Smooth muscle cell (in vitro differentiated cells): ENCODE data around the gene PRRT2. TPM values are rescaled to one million over a fixed set of nuclear protein-coding genes. Genes with fewer than 3 reads are reported as not detected.

Experiments
- DNase-seq: peaks from one replicate; lab custom pipeline; 2025; ENCODE audit not compliant: unreplicated experiment; lab: John Stamatoyannopoulos, UW
- H2AFZ ChIP-seq: fragments of 200-600 bp; sonication (generic); 2 replicates; pipeline ENCODE4 v1.6.0; 2016; ENCODE audit warnings: antibody characterized with exemption, low read depth, mild to moderate bottlenecking
- H3F3A ChIP-seq: fragments of 200-600 bp; sonication (generic); 2 replicates; pipeline ENCODE4 v1.6.0; 2017; ENCODE audit warnings: antibody characterized with exemption, low read depth
- H3K27ac ChIP-seq: fragments of 200-600 bp; sonication (generic); 2 replicates; pipeline ENCODE4 v1.5.1; 2016; ENCODE audit warnings: low read depth, mild to moderate bottlenecking
- H3K27me3 ChIP-seq: fragments of 200-600 bp; sonication (generic); 2 replicates; pipeline ENCODE4 v1.6.1; 2016; ENCODE audit warnings: low read depth, mild to moderate bottlenecking
- H3K36me3 ChIP-seq: fragments of 200-600 bp; sonication (generic); 2 replicates; pipeline ENCODE4 v1.5.1; 2016; ENCODE audit warnings: low read depth
- H3K4me1 ChIP-seq: fragments of 200-600 bp; sonication (generic); 2 replicates; pipeline ENCODE4 v1.5.1; 2016; ENCODE audit warnings: low read depth
- H3K4me2 ChIP-seq: fragments of 200-600 bp; sonication (generic); 2 replicates; pipeline ENCODE4 v1.6.0; 2016; ENCODE audit warnings: mild to moderate bottlenecking
- H3K4me3 ChIP-seq: fragments of 200-600 bp; sonication (generic); 2 replicates; pipeline ENCODE4 v1.5.1; 2016; ENCODE audit warnings: mild to moderate bottlenecking
- H3K79me2 ChIP-seq: fragments of 200-600 bp; sonication (generic); 2 replicates; pipeline ENCODE4 v1.6.0; 2016; ENCODE audit warnings: low read depth, mild to moderate bottlenecking
- H3K9ac ChIP-seq: fragments of 200-600 bp; sonication (generic); 2 replicates; pipeline ENCODE4 v1.6.0; 2016; ENCODE audit warnings: low read depth
- H3K9me3 ChIP-seq: fragments of 200-600 bp; sonication (generic); replicated peaks from 2 replicates; pipeline ENCODE4 v1.5.1; 2016; ENCODE audit warnings: low read depth
- H4K20me1 ChIP-seq: fragments of 200-600 bp; sonication (generic); 2 replicates; pipeline ENCODE4 v1.6.0; 2016; ENCODE audit warnings: low read depth
- CTCF ChIP-seq: fragments of 200-600 bp; sonication (generic); IDR thresholded peaks from 2 replicates; pipeline ENCODE4 v1.5.1; 2017; ENCODE audit warnings: borderline replicate concordance, mild to moderate bottlenecking, antibody characterized with exemption; ENCODE audit not compliant: insufficient read depth, poor library complexity, severe bottlenecking
- WGBS: methylation state at CpG from one replicate; pipeline ENCODE4 v1.1.7; 2016; ENCODE audit warnings: low lambda C conversion rate; 5-methylcytosine and 5-hydroxymethylcytosine counted together
- polyA plus RNA-seq: library from polyadenylated mRNA; unstranded; fragments of >200 nt; fragmentation: Nextera tagmentation; extraction: Ambion mirVana; gene quantifications from 2 replicates; pipeline ENCODE4 v1.2.1, GENCODE V29; 2016
- small RNA-seq: library from RNA; depleted of rRNA; stranded (forward); fragments of <200 nt; gene quantifications from one replicate; pipeline ENCODE3, GENCODE V24; 2014
- total RNA-seq: library from RNA; depleted of rRNA; stranded (reverse); fragments of >200 nt; gene quantifications from 2 replicates; pipeline ENCODE4 v1.2.3, GENCODE V29; 2014

Gene PRRT2
- total and polyA plus RNA-seq, 2 experiments from 2014 or later = 12.2 TPM

GRCh38 chr16:29862884-29863668, 51.1 kb downstream of the PRRT2 start, which contains the start of gene CDIPT:
Gene CDIPT, minus strand, starts transcription at chr16:29863226. Its CDS starts 369 bp downstream, at chr16:29862857.
- Histone ChIP-seq H3K4me1 (peaks cover 15% of the 10 kb centered on the region), H3F3A (no peaks in the 10 kb centered on the region), H3K27ac (peak within 1 kb of the TSS; percentile 90), H4K20me1 (no peaks in the 10 kb centered on the region), H3K79me2 (peaks cover 15% of the 10 kb centered on the region), H2AFZ (peak within 1 kb of the TSS; percentile 73), H3K4me2 (peak within 1 kb of the TSS; percentile 83), H3K9me3 (no peaks in the 10 kb centered on the region), H3K36me3 (no peaks in the 10 kb centered on the region), H3K9ac (peak within 1 kb of the TSS; percentile 94), H3K4me3 (peak within 1 kb of the TSS; percentile 73), H3K27me3 (no peaks in the 10 kb centered on the region)
- DNase-seq = peak; percentile 44
- under 1% methylated on average over 36 of the region's 57 CpGs for WGBS
- TF ChIP-seq CTCF = peak; percentile 38

GRCh38 chr16:29863669-29863984, 51.6 kb downstream of the PRRT2 start:
- 33% methylated on average over 16 of the region's 16 CpGs for whole genome bisulfite sequencing
- H3K9me3 ChIP-seq = no peaks in the 10 kb centered on the region
- H3K9ac ChIP-seq = no peak overlapping the region
- no peaks in the 10 kb centered on the region for H3K27me3 ChIP-seq
- H2AFZ ChIP-seq = peak overlapping the region; percentile 43
- H3F3A ChIP-seq = no peaks in the 10 kb centered on the region
- no peak for DNase-seq
- TF ChIP-seq CTCF = no peak
- H3K79me2 ChIP-seq = peaks cover 15% of the 10 kb centered on the region
- no peaks in the 10 kb centered on the region for H4K20me1 ChIP-seq
- H3K27ac ChIP-seq = peak overlapping the region; percentile 90
- H3K4me2 ChIP-seq = peak overlapping the region; percentile 83
- H3K4me3 ChIP-seq = peak overlapping the region; percentile 73
- H3K36me3 ChIP-seq = no peaks in the 10 kb centered on the region
- H3K4me1 ChIP-seq = peaks cover 15% of the 10 kb centered on the region

GRCh38 chr16:29864205-29864604, 52.2 kb downstream of the PRRT2 start:
- Histone ChIP-seq H3K36me3 (no peaks in the 10 kb centered on the region), H3F3A (no peaks in the 10 kb centered on the region), H3K9ac (no peak overlapping the region), H3K4me1 (peaks cover 15% of the 10 kb centered on the region), H3K27ac (no peak overlapping the region), H3K4me3 (no peak overlapping the region), H3K27me3 (no peaks in the 10 kb centered on the region), H3K4me2 (no peak overlapping the region), H3K79me2 (peaks cover 15% of the 10 kb centered on the region), H4K20me1 (no peaks in the 10 kb centered on the region), H2AFZ (peak overlapping the region; percentile 43), H3K9me3 (no peaks in the 10 kb centered on the region)
- WGBS = 97% methylated on average over 7 of the region's 9 CpGs
- no peak for DNase-seq
- TF ChIP-seq CTCF = no peak

Small RNA genes within 50 kb of the gene (small RNA-seq; reads per million reads assigned to genes)
- gene AC009133.6 = not detected
- not detected for gene AC120114.4

Other genes with a start within 250 kb of the PRRT2 start
- not detected in 2 replicates for gene SPN, start 148.9 kb upstream of the PRRT2 start, total RNA-seq
- gene SPN, start 148.9 kb upstream of the PRRT2 start, polyA plus RNA-seq = not detected in 2 replicates
- gene QPRT, start 133.0 kb upstream of the PRRT2 start, total RNA-seq = 67.4 and 69.6 TPM in 2 replicates
- gene QPRT, start 133.0 kb upstream of the PRRT2 start, polyA plus RNA-seq = 152 and 196 TPM in 2 replicates
- gene C16orf54, start 66.2 kb upstream of the PRRT2 start, total RNA-seq = not detected in 2 replicates
- gene C16orf54, start 66.2 kb upstream of the PRRT2 start, polyA plus RNA-seq = not detected in 2 replicates
- gene ZG16, start 33.9 kb upstream of the PRRT2 start, total RNA-seq = not detected in 2 replicates
- gene ZG16, start 33.9 kb upstream of the PRRT2 start, polyA plus RNA-seq = not detected in 2 replicates
- gene KIF22, start 21.4 kb upstream of the PRRT2 start, total RNA-seq = 16.0 and 19.8 TPM in 2 replicates
- gene KIF22, start 21.4 kb upstream of the PRRT2 start, polyA plus RNA-seq = 33.5 and 35.7 TPM in 2 replicates
- 77.2 and 104 TPM in 2 replicates for gene MAZ, start 5.7 kb upstream of the PRRT2 start, total RNA-seq
- 215 and 229 TPM in 2 replicates for gene MAZ, start 5.7 kb upstream of the PRRT2 start, polyA plus RNA-seq
- gene PAGR1, start 4.0 kb downstream of the PRRT2 start, total RNA-seq = 15.6 and 21.1 TPM in 2 replicates
- 34.5 and 44.8 TPM in 2 replicates for gene PAGR1, start 4.0 kb downstream of the PRRT2 start, polyA plus RNA-seq
- 47.5 and 57.4 TPM in 2 replicates for gene MVP, start 8.3 kb downstream of the PRRT2 start, total RNA-seq
- gene MVP, start 8.3 kb downstream of the PRRT2 start, polyA plus RNA-seq = 110 and 123 TPM in 2 replicates
- gene CDIPT, start 51.0 kb downstream of the PRRT2 start, total RNA-seq = 61.4 and 63.2 TPM in 2 replicates
- gene CDIPT, start 51.0 kb downstream of the PRRT2 start, polyA plus RNA-seq = 90.7 and 118 TPM in 2 replicates
- gene SEZ6L2, start 87.4 kb downstream of the PRRT2 start, total RNA-seq = 23.8 and 178 TPM in 2 replicates
- 37.5 and 46.1 TPM in 2 replicates for gene SEZ6L2, start 87.4 kb downstream of the PRRT2 start, polyA plus RNA-seq
- gene ASPHD1, start 88.3 kb downstream of the PRRT2 start, total RNA-seq = 4.1 and 7.1 TPM in 2 replicates
- 26.1 and 28.8 TPM in 2 replicates for gene ASPHD1, start 88.3 kb downstream of the PRRT2 start, polyA plus RNA-seq
- 8.0 and 16.3 TPM in 2 replicates for gene KCTD13, start 114.0 kb downstream of the PRRT2 start, total RNA-seq
- gene KCTD13, start 114.0 kb downstream of the PRRT2 start, polyA plus RNA-seq = 23.6 and 30.5 TPM in 2 replicates
- 99.2 and 107 TPM in 2 replicates for gene TMEM219, start 149.9 kb downstream of the PRRT2 start, total RNA-seq
- gene TMEM219, start 149.9 kb downstream of the PRRT2 start, polyA plus RNA-seq = 176 and 186 TPM in 2 replicates
- 26.2 and 26.8 TPM in 2 replicates for gene TAOK2, start 161.7 kb downstream of the PRRT2 start, total RNA-seq
- 26.0 TPM in 2 replicates for gene TAOK2, start 161.7 kb downstream of the PRRT2 start, polyA plus RNA-seq
- 11.3 and 17.0 TPM in 2 replicates for gene HIRIP3, start 183.4 kb downstream of the PRRT2 start, total RNA-seq
- gene HIRIP3, start 183.4 kb downstream of the PRRT2 start, polyA plus RNA-seq = 13.2 and 13.9 TPM in 2 replicates
- gene INO80E, start 184.0 kb downstream of the PRRT2 start, total RNA-seq = 92.2 and 181 TPM in 2 replicates
- 17.7 and 19.3 TPM in 2 replicates for gene INO80E, start 184.0 kb downstream of the PRRT2 start, polyA plus RNA-seq
- 0.09 TPM in 1 of 2 replicates, not detected in the other for gene DOC2A, start 198.8 kb downstream of the PRRT2 start, total RNA-seq
- not detected in 2 replicates for gene DOC2A, start 198.8 kb downstream of the PRRT2 start, polyA plus RNA-seq
- not detected in 2 replicates for gene C16orf92, start 211.0 kb downstream of the PRRT2 start, total RNA-seq
- gene C16orf92, start 211.0 kb downstream of the PRRT2 start, polyA plus RNA-seq = not detected in 2 replicates
- gene TLCD3B, start 219.1 kb downstream of the PRRT2 start, total RNA-seq = 0.45 TPM in 1 of 2 replicates, not detected in the other
- 0.48 and 1.3 TPM in 2 replicates for gene TLCD3B, start 219.1 kb downstream of the PRRT2 start, polyA plus RNA-seq